ENCODE data around the gene KIAA0930.
"Not testable (repeated sequence)": the region's sequence is repeated elsewhere in the genome, so short reads cannot be mapped to it uniquely, and the experiment has no call there.

Gene KIAA0930

DNA sequence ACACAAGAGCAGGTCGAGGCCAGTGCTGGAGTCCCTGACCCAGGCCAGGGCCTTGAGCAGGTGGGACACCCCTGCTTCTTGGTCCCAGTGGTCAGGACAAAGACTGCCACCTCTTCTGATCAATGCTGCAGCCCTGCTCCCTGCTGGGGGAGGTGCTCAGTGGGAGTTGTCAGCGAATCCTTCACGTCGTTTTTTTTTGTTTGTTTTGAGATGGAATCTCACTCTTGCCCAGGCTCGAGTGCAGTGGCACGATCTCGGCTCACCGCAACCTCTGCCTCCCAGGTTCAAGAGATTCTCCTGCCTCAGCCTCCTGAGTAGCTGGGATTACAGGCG lies 42.3 kb downstream of the KIAA0930 start:
- no peak for DNase-seq

DNA sequence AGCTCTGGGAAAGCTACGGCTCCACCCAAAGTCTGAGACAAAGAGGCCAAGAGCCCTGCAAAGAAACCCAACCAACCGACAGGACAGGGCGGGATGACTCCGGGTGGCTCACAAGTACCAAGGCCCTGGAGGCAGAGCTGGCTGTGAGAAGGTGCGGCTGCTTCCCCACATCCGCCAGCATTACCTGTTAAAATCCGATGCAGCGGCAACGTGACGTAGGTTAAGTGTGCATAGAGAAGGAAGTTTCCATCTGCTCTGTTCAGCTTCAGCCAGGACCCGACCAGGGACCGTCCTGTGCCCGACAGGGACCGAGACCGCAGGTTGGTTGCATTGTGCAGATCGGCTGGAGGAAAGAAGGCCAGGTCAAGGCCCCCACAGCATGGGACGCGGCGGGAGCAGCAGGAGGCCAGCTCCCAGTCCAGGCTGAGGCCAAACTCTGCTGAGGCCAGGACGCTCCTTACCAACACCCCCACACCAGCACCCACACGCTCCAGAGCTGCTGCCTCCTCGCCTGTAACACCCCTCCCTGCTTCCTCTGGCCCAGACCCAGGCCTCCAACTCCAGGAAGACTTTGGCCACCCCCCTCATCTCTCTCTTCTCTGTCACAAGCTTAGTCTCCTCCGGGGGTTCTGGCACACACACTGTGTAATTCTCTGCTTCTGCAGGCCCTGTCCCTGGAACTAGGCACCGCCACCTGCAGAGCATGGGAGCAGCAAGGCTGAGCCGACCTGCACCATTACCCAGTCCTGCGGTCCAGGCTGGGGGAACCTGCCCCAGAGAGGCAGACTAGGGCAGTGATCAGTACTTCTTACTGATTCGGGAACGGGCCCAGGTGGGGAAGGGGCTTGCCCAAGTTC lies 42.9 kb downstream of the KIAA0930 start:
- DNase-seq, result no peak

DNA sequence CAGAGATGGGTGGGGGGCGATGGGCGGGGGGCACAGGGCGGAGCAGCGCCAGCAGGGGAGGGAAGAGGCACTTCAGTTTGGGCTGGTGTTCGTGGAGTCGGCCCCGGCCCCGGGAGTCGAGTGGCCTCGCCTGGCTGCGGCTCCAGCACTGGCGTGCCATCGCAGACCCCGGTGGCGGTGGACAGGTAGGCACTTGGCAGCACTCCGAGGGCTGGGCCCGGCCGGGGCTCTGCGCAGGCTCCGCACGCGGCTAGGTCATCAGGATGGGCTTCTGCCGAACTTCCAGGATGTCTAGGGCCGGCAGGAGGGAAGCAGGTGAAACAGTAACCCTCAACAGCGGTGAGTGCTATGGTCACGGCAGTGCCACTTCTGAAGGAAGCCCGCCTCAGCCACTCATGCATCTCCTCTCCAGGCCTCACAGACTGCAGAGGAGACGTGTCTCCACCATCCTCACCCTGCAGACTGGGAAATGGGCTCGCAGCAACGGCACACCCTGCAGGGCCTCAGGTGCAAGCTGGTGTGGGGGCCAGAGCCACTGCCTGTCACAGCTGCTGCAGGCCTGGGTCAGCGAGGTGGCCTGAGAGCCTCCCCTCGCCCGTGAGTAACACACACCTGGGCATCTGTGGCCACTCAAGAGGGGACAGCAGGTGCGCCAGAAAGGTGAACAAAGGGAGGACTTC lies 43.6 kb downstream of the KIAA0930 start:
- DNase-seq, result no peak

DNA sequence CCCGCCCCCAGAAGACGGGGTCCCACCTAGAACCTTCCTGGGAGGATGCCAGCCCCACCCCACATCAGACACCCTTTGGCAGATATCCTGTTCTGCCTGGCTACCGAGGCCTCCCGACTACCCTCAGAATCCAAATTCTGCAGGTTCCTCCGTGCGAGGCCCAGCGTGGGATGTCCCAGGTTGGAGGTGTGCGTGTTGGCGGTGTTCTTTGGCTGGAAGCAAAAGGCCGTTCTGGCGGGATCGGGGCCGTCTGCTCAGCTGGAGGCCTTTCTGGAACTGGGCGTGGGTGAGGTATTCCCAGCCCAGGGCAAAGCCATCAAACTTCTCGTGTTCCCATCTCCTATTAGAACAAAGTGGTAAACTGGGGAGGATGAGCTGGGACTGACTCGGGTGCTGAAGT lies 44.4 kb downstream of the KIAA0930 start:
- no peak for DNase-seq

DNA sequence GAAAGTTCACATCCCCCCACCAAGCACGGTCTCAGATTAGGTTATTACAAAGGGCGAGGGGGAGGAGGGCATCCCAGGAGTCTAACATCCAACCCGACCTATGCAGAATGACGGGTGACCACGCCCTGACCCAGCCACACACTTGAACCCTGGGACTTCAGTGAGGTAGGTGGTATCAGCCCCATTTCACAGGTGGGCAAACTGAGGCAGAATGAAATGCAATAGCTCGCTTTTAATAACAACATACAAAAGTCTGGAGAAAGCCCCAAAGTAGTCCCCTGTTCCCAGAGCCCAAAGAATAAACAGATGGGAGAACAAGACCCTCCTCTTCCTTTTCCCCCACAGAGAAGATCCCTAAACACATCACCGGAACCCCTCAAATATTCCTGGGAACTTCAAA lies 45.1 kb downstream of the KIAA0930 start:
- DNase-seq, result no peak

DNA sequence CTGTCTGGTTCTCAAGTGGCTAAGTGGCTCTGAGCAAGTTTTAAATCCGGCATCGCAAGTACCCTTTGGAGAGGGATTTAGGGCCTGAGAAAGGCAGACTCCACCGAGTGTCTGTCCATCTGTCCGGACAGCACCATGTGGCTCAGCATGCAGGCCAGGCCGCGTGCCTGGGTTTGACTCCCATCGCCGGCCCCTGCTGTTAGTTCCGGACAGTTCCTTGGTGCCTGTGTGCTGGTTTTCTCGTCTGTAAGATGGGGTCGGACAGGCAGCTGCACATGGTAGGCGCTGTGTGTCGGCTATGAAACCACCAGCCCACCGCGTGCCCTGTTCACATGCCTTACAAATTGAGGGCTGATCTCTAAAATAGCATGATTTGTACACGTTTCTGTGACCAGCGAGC lies 46.0 kb downstream of the KIAA0930 start:
- no peak for DNase-seq

DNA sequence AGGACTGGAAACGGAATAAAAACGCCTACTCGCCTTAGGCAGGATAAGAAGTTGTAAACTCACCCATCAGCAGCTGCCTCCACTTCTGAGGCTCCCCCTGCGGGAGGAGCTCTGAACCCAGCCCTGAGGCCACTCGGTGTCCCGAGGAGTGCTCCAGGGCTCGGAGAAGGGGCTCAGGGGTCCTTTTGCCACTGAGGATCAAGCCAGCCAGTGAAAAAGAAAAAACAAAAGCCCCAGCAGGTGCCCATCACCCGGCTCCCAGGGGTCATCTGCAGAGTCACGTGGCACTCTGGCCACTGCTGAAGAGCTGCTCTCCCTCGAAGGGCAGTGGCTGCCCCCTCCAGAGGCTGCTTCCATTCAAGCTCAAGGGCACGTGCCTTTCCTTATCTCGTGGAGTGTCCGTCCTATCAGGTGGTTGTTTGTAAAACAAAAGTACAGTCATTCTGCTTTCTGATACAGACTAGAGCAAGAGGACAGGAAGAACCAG lies 48.0 kb downstream of the KIAA0930 start:
- DNase-seq, result no peak

DNA sequence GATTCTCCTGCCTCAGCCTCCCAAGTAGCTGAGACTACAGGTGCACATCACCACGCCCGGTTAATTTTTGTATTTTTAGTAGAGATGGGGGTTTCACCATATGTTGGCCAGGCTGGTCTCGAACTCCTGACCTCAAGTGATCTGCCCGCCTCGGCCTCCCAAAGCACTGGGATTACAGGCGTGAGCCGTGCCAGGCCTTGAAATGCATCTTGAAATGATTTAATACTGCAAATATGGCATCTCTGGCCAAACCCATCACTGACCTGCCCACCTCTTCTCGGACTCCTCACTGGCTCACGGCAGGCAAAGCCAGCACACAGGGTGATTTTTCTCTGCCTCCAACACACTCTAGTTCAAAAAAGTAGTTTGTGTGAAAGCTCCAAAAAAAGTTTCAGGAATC lies 48.9 kb downstream of the KIAA0930 start:
- DNase-seq, result not testable (repeated sequence)

DNA sequence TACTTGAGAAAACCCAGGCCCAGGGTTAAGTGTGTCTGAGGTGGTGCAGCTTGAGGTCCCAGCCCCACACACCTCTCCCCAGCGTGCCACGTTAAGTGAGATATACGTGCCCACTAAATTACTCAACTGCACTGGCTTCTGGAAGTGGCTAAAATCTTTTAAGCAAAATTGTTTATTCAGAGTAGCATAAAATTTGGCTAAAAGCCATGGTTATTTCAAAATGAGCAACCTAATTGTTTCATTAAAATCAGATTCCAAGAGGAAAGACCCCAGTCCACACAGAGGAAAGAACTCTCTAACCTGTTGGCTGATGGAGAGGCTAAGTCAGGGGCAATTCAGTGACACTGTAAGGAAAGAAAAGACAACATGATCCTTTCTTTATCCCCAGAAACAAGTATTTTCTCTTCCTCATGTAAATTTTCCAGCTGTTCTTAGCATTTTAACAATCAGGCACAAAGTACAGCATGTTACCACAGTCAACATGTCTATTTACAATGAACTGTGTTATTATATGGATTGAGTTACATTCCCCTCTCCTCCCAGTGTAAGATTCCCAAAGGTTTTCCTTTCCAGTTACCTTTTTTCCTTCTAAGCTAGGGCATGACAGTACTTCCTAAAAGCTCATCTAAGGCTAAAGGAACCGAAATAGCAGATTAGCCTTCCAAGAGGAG lies 50.4 kb downstream of the KIAA0930 start:
- DNase-seq, result no peak

DNA sequence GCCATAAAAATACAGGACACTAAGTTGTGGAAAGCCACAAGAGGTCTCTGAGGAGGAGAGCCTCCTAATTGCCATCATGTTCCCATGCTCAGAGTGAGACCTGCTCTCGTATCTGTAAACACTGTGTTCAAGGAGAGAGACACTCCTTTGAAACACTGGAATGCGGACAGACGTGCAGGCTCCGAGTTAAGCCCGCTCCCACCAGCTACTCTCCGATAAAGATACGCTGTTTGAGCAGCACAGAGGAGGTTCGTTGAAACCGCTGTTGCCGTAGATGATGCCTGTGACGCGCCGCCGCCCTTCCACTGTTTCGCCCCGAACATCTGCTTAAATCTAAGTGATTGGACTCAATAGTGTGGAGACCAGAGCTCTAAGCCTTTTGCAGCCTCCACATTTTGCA lies 51.9 kb downstream of the KIAA0930 start:
- no peak for DNase-seq

DNA sequence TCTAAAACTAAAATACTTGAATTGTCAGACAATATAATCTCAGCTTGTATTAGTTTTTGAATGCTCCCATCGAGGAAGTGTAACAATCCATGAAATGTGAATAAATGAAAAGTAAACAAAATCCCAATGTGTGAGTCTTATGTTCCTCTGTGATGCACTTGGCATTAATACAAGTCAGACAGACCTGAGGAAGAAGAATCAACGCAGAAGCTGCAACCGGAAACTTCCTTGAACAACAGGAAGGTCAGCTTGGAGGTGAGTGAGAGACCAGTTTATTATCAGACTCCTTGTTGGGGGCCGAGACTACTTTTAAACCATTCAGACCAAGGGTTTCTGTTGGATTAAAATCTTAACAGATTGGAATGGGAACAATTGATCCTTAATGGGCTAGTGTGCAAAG lies 52.8 kb downstream of the KIAA0930 start:
- DNase-seq, result no peak

DNA sequence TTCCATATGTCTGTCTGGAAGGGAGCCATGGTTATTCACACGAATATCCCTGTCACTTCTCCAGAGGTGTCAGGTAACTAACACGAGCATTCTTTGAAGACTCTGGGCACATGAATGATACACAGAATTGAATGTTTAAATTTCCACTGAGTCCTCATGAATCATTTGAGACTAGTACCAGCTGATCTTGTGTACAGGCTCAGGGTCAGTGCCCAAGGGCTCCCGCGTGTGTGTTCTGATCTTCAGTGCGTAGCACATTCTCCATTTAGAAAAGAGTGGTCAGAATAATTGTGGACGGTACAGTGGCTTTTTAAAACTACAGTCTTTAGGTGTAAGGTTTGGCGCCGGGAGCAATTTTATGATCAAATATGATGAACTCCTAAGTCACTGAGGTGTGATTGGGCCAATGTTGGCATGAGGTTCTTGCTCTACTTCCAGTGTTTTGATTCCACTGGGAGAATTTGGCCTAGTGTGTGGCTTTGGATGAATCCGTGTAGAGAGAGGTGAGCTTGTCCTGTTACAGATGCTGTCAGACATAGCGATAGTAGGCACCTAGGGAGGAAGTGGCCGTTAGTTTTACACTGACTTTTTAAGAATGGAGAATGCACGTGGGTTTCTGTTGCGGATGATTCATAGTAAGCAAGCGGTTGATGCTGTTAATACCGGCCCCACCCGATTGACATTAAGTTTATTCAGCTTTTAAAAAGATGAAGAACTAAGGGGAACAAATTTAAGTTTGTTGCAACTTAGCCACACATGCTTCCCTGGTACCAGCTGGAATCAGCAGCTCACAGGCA lies 54.8 kb downstream of the KIAA0930 start:
- no peak for DNase-seq

DNA sequence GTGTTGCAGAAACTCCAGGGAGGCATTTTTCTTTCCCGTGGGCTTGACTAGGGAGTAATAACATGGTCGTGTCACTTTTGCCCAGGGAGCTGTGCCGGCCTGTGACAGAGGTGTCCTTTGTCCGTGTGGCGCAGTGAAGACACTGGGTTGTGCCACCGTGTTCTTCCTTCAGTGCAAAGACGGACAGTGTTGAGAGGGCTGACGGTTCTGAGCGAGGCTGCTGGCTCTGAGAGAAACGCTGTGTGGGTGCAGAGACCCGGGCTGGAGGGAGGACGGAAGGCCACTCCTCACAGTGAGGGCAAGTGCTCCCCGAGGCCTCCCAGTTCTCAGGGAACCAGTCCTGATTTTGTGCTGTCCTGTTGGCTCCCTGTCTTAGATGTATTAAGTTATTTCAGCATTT lies 56.7 kb downstream of the KIAA0930 start:
- DNase-seq, result no peak

DNA sequence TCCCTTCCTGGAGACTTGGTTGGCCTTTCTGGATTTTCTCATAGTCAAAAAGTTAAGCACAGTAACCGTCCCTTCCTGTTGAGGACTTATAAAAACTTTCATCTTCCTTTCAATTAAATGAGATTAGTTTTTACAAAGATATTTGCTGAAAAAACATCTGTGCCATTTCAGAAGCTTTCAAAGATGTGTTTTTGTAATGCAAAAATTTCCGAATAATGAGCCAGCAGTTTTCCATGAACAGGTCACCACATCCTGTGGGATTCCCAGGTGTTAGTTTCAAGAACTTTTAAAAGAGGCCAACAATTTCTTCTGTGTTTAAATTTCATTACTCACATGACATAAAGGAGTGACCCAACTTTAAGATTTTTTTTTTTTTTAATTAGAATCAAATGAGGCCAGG lies 58.9 kb downstream of the KIAA0930 start:
- DNase-seq, result no peak

DNA sequence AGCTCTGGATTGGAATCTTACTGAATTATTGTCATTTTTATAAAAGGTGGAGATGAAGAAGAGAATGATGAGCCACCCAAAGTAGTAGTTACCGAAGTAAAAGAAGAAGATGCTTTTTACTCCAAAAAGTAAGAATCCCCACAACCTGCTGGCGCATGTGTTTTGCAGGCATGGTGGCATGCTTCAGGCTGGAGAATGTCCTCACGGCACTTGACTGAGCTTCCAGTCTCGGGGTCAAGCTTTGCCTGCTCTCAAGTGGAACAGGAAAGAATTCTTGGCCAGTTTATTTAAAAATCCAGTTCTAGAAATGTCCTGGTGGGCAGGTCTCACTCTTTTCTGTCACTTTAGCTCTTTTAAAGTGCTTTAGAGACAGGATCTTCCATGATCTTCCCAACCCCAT lies 59.5 kb downstream of the KIAA0930 start:
- DNase-seq, result no peak

DNA sequence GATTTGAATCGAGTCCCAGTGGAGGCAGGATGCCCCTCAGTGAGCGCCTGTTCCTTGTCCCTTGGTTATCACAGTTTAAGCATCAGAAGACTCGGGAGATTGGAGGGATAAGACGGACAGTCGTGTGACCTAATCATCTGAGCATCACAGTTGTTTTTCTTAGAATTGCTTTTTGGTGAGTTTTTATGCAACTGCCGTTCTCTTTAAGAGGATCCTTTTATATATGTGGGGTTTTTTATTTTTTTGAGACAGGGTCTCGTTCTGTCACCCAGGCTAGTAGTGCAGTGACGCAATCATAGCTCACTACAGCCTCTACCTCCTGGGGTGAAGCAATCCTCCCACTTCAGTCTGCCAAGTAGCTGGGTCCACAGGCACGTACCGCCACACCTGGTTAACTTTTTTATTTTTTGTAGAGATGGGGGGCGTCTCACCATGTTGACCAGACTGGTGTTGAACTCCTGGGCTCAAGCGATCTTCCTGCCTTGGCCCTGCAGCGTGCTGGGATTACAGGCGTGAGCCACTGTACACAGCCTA lies 60.5 kb downstream of the KIAA0930 start:
- DNase-seq, result no peak

DNA sequence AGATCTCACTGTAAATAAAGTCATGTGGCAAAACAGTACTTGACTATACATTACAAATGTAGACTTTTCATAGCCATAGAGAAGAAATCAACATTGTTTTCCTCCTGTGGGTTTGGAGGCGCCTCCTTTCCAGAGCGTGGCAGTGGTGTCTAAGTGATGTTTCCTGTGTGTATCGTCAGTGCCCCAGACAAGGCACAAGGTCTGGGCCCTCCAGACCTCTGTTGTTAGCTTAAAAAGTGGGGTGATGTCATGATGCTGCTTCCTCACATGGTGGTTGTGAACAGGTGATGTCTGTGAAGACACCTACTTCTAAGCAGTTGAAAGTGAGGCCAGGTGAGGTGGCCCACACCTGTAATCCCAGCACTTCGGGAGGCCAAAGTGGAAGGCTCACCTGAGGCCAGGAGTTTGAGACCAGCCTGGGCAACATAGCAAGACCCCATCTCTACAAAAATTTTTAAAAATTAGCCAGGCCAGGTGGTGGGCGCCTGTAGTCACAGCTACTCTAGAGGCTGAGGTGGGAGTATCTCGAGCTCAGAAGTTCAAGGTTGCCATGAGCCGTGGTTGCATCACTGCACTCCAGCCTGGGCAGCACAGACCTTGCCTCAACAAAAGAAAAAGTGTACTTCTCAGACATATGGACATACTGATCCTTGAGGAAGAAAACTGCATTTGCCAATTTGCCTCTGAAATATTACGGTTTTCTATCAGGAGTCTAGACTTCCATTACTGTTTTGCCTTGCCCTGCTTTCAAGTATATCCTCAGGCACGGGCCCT lies 61.2 kb downstream of the KIAA0930 start:
- no peak for DNase-seq

DNA sequence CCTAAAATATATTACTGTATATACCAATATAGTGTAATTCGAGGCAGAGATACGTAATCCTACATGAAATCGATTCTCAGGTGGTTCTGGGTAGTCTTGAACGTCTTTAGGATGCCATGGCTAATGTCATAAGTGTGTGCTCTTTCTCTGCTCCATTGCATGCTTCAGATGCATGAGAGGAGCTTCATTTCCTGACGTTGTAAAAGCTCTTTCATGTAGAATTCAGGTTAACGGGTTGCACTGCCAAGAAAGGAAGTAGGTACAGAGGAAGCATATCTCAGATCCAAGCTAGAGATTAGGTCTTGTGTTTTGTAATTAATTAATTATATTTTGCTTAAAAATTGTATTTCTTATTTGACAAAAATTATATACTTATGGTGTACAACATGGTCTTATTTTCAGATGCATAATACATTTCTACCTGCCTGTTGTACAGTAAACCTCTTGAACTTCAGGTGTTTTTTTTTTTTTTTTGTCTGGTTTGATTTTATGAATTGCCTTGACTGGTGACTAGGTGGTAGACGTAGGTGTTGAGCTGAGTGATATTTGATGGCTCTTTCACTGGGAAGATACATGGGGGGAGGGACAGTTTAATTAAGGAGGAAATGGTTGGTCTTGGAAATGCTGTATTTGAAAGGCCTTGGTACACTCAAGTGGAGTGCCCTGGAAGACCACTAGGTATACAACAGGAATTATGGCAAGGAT lies 67.7 kb downstream of the KIAA0930 start:
- no peak for DNase-seq

DNA sequence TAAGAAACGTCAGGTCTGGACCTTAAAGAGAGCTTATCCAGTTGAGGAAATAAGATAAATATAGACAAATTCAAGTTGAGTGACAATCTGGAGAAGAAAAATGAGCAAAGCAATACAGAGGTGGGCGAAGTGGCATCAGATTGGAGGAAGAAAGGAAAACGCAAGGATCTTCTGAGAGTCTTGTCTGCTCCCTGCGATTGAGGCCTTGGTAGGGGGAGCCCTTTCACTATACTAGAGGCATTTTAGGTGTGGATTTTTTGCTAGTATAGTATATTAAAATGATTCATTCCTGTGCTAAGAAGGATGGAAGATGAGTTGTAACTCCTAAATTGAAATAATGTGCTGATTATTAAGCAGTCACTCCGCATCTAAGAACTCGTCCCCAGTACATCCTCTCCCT lies 68.9 kb downstream of the KIAA0930 start:
- DNase-seq, result no peak

DNA sequence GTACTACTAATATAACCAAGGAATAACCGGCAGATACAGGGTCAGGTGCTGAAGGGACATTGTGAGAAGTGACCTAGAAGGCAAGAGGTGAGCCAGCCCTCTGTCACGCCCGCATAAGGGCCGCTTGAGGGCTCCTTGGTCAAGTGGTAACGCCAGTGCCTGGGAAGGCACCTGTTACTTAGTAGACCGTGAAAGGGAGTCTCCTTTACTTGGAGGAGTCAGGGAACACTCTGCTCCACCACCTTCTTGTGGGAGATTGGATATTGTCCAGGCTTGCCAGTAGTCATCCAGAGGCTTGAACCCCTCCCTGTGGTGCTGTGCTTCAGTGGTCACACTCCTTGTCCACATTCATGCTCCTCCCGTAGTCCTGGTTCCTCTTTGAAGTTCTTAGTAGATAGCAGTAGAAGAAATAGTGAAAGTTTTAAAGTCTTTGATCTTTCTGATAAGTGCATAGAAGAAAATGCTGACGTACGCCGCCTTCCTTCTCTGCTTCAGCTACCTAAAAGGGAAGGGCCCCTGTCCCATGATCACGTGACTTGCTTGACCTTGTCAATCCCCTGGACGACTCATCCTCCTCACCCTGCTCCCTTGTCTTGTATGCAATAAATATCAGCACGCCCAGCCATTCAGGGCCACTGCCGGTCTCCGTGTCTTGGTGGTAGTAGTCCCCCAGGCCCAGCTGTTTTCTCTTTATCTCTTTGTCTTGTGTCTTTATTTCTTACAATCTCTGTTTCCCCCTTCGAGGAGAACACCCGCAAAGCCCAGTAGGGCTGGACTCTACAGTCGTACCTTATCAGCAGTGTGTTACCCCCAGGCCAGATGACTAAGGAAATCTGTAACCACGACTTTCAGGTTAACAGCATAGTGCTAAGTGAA lies 70.9 kb downstream of the KIAA0930 start:
- no peak for DNase-seq

Data from NCI-H2029 (cell line).